Peyer's patch (tissue), 4 donors: ENCODE results near the gene ANKLE2.

ENCODE experiments used
- CTCF ChIP-seq, 6 experiments: fragments of 450-650 bp in 4 of 6; fragments of 200-600 bp in 2 of 6; sonication (generic) in 1 of 6; IDR thresholded peaks; one replicate each; pipeline ENCODE4 v1.5.1; 2017 to 2019; ENCODE audit warnings: antibody characterized with exemption in 6 of 6, mild to moderate bottlenecking in 3 of 6, moderate library complexity in 1 of 6
- POLR2A ChIP-seq, 2 donors: fragments of 450-650 bp; IDR thresholded peaks; one replicate each; pipeline ENCODE4 v1.5.1; 2017; ENCODE audit warnings: antibody characterized with exemption in 2 of 2, mild to moderate bottlenecking in 2 of 2, moderate library complexity in 2 of 2

- no peak for TF ChIP-seq CTCF (IDR thresholded peaks at IDR 0.05)
- no peak for TF ChIP-seq POLR2A (IDR thresholded peaks at IDR 0.05)
Observed at GRCh38 chr12:132773077-132773955, 11.7 kb upstream of the ANKLE2 start.
